K562 (cell line): ENCODE data around the gene ERO1B. TPM values are rescaled to one million over a fixed set of nuclear protein-coding genes. Genes with fewer than 3 reads are reported as not detected.

Experiments used
- ATAC-seq: fragments of 200-7000 bp; cut with Tn5 transposase; 3 replicates; pipeline ENCODE4 v1.9.1; 2020; ENCODE audit warnings: moderate library complexity
- BruUV-seq: library from RNA; stranded (reverse); fragments of 400-500 nt; replicated peaks from 2 replicates; lab custom pipeline; 2021; lab: Mats Ljungman, UMichigan
- CTCF ChIA-PET: fragments of 300-600 bp; formaldehyde crosslinking; extraction: SDS; loops from one replicate; lab custom pipeline; 2021; ENCODE audit warnings: low intra/inter-chr PET ratio; lab: Yijun Ruan, JAX
- POLR2A ChIA-PET: fragments of 300-600, 350-650 bp; sonication (Branson Sonifier 250); formaldehyde crosslinking; extraction: SDS; loops from one replicate; lab custom pipeline; 2021; ENCODE audit warnings: antibody characterized with exemption, inconsistent platforms; lab: Yijun Ruan, JAX
- DNase-seq, 4 experiments: peaks; one replicate each; pipeline versions ENCODE4 v3.0.0 to v3.0.0-alpha.2; 2011 to 2018; ENCODE audit warnings: low spot score in 3 of 4, mixed read lengths in 3 of 4; ENCODE audit errors: extremely low read depth in 1 of 4
- FAIRE-seq: peaks from 2 replicates; lab custom pipeline; 2011; peaks lifted over from hg19 to GRCh38; lab: Jason Lieb, UNC
- H2AFZ ChIP-seq: 2 replicates; pipeline ENCODE4 v1.6.0; 2011; ENCODE audit warnings: low read depth, low read length, control low read depth, inconsistent platforms
- H3K27ac ChIP-seq: fragments of 200-600 bp; 3 replicates; pipeline ENCODE4 v1.8.0; 2011; ENCODE audit warnings: low read depth, mild to moderate bottlenecking, control low read depth, inconsistent platforms, low read length, moderate library complexity, mixed read lengths; ENCODE audit errors: extremely low read depth
- H3K27me3 ChIP-seq, 2 experiments: fragments of 300-600 bp in 1 of 2; 2 replicates in 1 of 2; 3 replicates in 1 of 2; pipeline versions ENCODE4 v1.6.0 to v1.8.0; 2011; ENCODE audit warnings: inconsistent platforms in 2 of 2, low read length in 2 of 2, mild to moderate bottlenecking in 1 of 2, mixed read lengths in 1 of 2, moderate library complexity in 1 of 2; ENCODE audit not compliant: control insufficient read depth in 2 of 2, insufficient read depth in 2 of 2
- H3K36me3 ChIP-seq: fragments of 300-600 bp; 3 replicates; pipeline ENCODE4 v1.8.0; 2011; ENCODE audit warnings: mild to moderate bottlenecking, low read length, inconsistent platforms; ENCODE audit not compliant: control insufficient read depth, insufficient read depth
- H3K4me1 ChIP-seq, 2 experiments: fragments of 200-600 bp in 1 of 2; replicated peaks in 1 of 2; 2 replicates in 1 of 2; 3 replicates in 1 of 2; pipeline versions ENCODE4 v1.5.1 to v1.8.0; 2011; ENCODE audit warnings: inconsistent platforms in 2 of 2, low read length in 2 of 2, mild to moderate bottlenecking in 1 of 2, mixed read lengths in 1 of 2, moderate library complexity in 1 of 2; ENCODE audit not compliant: control insufficient read depth in 2 of 2, insufficient read depth in 2 of 2
- H3K4me2 ChIP-seq: 2 replicates; pipeline ENCODE4 v1.6.1; 2011; ENCODE audit warnings: low read length, control low read depth, inconsistent platforms, mixed read lengths; ENCODE audit not compliant: insufficient read depth
- H3K4me3 ChIP-seq: fragments of 200-600 bp; sonication (generic), shearing (Covaris generic); 2 replicates; pipeline ENCODE4 v1.5.1; 2016; ENCODE audit warnings: control low read depth, inconsistent platforms
- H3K79me2 ChIP-seq: fragments of 200-600 bp; 3 replicates; pipeline ENCODE4 v1.8.0; 2011; ENCODE audit warnings: low read length, inconsistent platforms; ENCODE audit not compliant: control insufficient read depth, insufficient read depth
- H3K9ac ChIP-seq, 2 experiments: 2 replicates each; pipeline versions ENCODE4 v1.6.0 to v1.6.1; 2011; ENCODE audit warnings: low read depth in 2 of 2, low read length in 2 of 2, control low read depth in 1 of 2, inconsistent platforms in 1 of 2, mild to moderate bottlenecking in 1 of 2, mixed read lengths in 1 of 2; ENCODE audit not compliant: insufficient read depth in 1 of 2
- H3K9me1 ChIP-seq: one replicate; pipeline ENCODE4 v1.6.0; 2011; ENCODE audit warnings: inconsistent platforms, mild to moderate bottlenecking, low read length, moderate library complexity; ENCODE audit not compliant: control insufficient read depth, insufficient read depth
- H3K9me3 ChIP-seq: replicated peaks from 2 replicates; pipeline ENCODE4 v1.5.1; 2011; ENCODE audit warnings: low read depth, low read length, inconsistent platforms; ENCODE audit not compliant: control insufficient read depth, insufficient read depth
- H4K20me1 ChIP-seq: replicated peaks from 2 replicates; pipeline ENCODE4 v1.6.1; 2011; ENCODE audit warnings: low read length, inconsistent platforms, mixed read lengths; ENCODE audit not compliant: control insufficient read depth, insufficient read depth
- ELK3 ChIP-seq: fragments of 450-650 bp; formaldehyde crosslinking; IDR thresholded peaks from 2 replicates; pipeline ENCODE4 v1.4.0; 2020; ENCODE audit warnings: mild to moderate bottlenecking
- EP300 ChIP-seq: IDR thresholded peaks from 2 replicates; pipeline ENCODE4 v1.6.1; 2012; ENCODE audit warnings: low read length, improper control_type of control experiment
- WGBS: fragments of 100-300 bp; shearing (Covaris generic); methylation state at CpG from one replicate; pipeline ENCODE4 v1.1.6; 2016; ENCODE audit warnings: low coverage, mixed read lengths; ENCODE audit not compliant: insufficient coverage; ENCODE audit errors: missing lambda C conversion rate; 5-methylcytosine and 5-hydroxymethylcytosine counted together
- in situ Hi-C: fragments of 300-500 bp; cut with MboI; formaldehyde crosslinking; loops from 4 replicates; pipeline ENCODE4 v1.15.0; 2018; ENCODE audit warnings: inconsistent platforms, mixed read lengths
- intact Hi-C: fragments of 100-400 bp; cut with micrococcal nuclease; formaldehyde crosslinking; loops from 2 replicates; pipeline ENCODE4 v1.14.2; 2022
- polyA plus RNA-seq, 8 experiments: library from polyadenylated mRNA; depleted of rRNA in 4 of 8; stranded (reverse) in 5 of 8; unstranded in 3 of 8; fragments of >200 nt; fragmentation: Nextera tagmentation in 2 of 8; fragmentation: Illumina TruSeq in 1 of 8; extraction: Ambion mirVana in 2 of 8; extraction: Trizol in 1 of 8; gene quantifications; 2 replicates each; pipeline versions ENCODE4 v1.2.1 to v1.2.3, GENCODE V29; 2011 to 2014; ENCODE audit warnings: inconsistent platforms in 1 of 8, missing spikeins in 1 of 8
- total RNA-seq, 7 experiments: library from RNA; depleted of rRNA in 6 of 7; stranded (reverse); fragments of >200 nt in 6 of 7; fragmentation: Illumina TruSeq in 2 of 7; extraction: Trizol in 2 of 7; gene quantifications; 2 replicates each; pipeline versions ENCODE4 v1.2.1 to v1.2.3, GENCODE V29; 2011 to 2021; ENCODE audit warnings: low replicate concordance in 1 of 7
- TF ChIP-seq, protein P1 (sequence below), 2 experiments: fragments of 450-650 bp; IDR thresholded peaks; 2 replicates each; pipeline ENCODE4 v1.6.1; 2016

Gene ERO1B
- total and polyA plus RNA-seq, 9 of the 15 experiments (the other 6 are each of a cell fraction or from before 2014, with no cell fraction given): 0.59 to 6.4 (median 4.2) TPM

- peak overlapping the region; percentile 95 for H2AFZ ChIP-seq
- BruUV-seq: no TSS peak
- DNase-seq: no peak
- 0 out of 2 replicates have a peak overlapping the region, but pooled peaks have one; percentile 74 for H3K4me2 ChIP-seq
- FAIRE-seq: no peak
- no peak overlapping the region for H3K27ac ChIP-seq
- intact Hi-C loops: no loop called here
- TF ChIP-seq, protein P1, sequence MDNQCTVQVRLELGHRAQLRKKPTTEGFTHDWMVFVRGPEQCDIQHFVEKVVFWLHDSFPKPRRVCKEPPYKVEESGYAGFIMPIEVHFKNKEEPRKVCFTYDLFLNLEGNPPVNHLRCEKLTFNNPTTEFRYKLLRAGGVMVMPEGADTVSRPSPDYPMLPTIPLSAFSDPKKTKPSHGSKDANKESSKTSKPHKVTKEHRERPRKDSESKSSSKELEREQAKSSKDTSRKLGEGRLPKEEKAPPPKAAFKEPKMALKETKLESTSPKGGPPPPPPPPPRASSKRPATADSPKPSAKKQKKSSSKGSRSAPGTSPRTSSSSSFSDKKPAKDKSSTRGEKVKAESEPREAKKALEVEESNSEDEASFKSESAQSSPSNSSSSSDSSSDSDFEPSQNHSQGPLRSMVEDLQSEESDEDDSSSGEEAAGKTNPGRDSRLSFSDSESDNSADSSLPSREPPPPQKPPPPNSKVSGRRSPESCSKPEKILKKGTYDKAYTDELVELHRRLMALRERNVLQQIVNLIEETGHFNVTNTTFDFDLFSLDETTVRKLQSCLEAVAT (IDR thresholded peaks at IDR 0.05): 0 out of 4 replicates have a peak, but pooled peaks of 1 of the 2 experiments have one; percentile 38
- TF ChIP-seq EP300 (no peak), ELK3 (CRISPR knock-in tag) (no peak)
- H4K20me1 ChIP-seq: no peaks in the 10 kb centered on the region
- in situ Hi-C loops: no loop called here
- no peaks in the 10 kb centered on the region for H3K9me3 ChIP-seq
- no peak for ATAC-seq
- H3K9me1 ChIP-seq: no peaks in the 10 kb centered on the region
- peaks cover 0 to 22% of the 10 kb centered on the region in 2 experiments; a peak in 3 of 5 replicates for H3K4me1 ChIP-seq
- no peak overlapping the region for H3K9ac ChIP-seq
- ChIA-PET CTCF (no interaction called here), POLR2A (interaction anchor here (0.7 to 1.4 kb wide), 2 partner anchors 9 to 17 kb away, joined by 3 to 5 read pairs; no protein-coding TSS in a partner anchor)
- no peak overlapping the region for H3K4me3 ChIP-seq
- H3K27me3 ChIP-seq: no peaks in the 10 kb centered on the region
- no peaks in the 10 kb centered on the region for H3K79me2 ChIP-seq
- 57% methylated on average over 12 of the region's 12 CpGs for WGBS
- no peaks in the 10 kb centered on the region for H3K36me3 ChIP-seq
Observed at GRCh38 chr1:236287356-236287755, 5.6 kb upstream of the ERO1B start.
